ENCODE measurements around the gene CFAP20.
"Not testable (repeated sequence)": the region's sequence is repeated elsewhere in the genome, so short reads cannot be mapped to it uniquely, and the experiment has no call there.

CFAP20 gene

GRCh38 chr16:58096249-58096648 is 32.9 kb downstream of the CFAP20 start:
- DNase-seq (ENCODE audit: low spot score): no peak

- not testable (repeated sequence) for DNase-seq (ENCODE audit: low spot score)
These were observed 33.6 kb downstream of the CFAP20 start for GRCh38 chr16:58095575-58095960.

GRCh38 chr16:58094791-58095574 is 34.2 kb downstream of the CFAP20 start:
- no peak for DNase-seq (ENCODE audit: low spot score)

GRCh38 chr16:58094026-58094425 is 35.2 kb downstream of the CFAP20 start:
- DNase-seq (ENCODE audit: low spot score): no peak

GRCh38 chr16:58090396-58090795 is 38.8 kb downstream of the CFAP20 start:
- DNase-seq (ENCODE audit: low spot score): not testable (repeated sequence)

GRCh38 chr16:58088091-58088490 is 41.1 kb downstream of the CFAP20 start:
- DNase-seq (ENCODE audit: low spot score): no peak

- no peak for DNase-seq (ENCODE audit: low spot score)
These were observed 41.8 kb downstream of the CFAP20 start for GRCh38 chr16:58087209-58087913.

- no peak for DNase-seq (ENCODE audit: low spot score)
These were observed 42.6 kb downstream of the CFAP20 start for GRCh38 chr16:58086381-58087208.

GRCh38 chr16:58085584-58086251 is 43.5 kb downstream of the CFAP20 start:
- no peak for DNase-seq (ENCODE audit: low spot score)

- DNase-seq (ENCODE audit: low spot score): no peak
These were observed 44.0 kb downstream of the CFAP20 start for GRCh38 chr16:58085171-58085570.

- DNase-seq (ENCODE audit: low spot score): no peak
These were observed 44.5 kb downstream of the CFAP20 start for GRCh38 chr16:58084635-58085034.

GRCh38 chr16:58082381-58082780 is 46.8 kb downstream of the CFAP20 start:
- no peak for DNase-seq (ENCODE audit: low spot score)

- DNase-seq (ENCODE audit: low spot score): not testable (repeated sequence)
These were observed 48.5 kb downstream of the CFAP20 start for GRCh38 chr16:58080657-58081056.

- DNase-seq (ENCODE audit: low spot score): no peak
These were observed 51.4 kb downstream of the CFAP20 start for GRCh38 chr16:58077796-58078195.

- DNase-seq (ENCODE audit: low spot score): no peak
These were observed 52.7 kb downstream of the CFAP20 start for GRCh38 chr16:58076514-58076913.

- no peak for DNase-seq (ENCODE audit: low spot score)
These were observed 54.5 kb downstream of the CFAP20 start for GRCh38 chr16:58074657-58075056.

GRCh38 chr16:58073086-58073485 is 56.1 kb downstream of the CFAP20 start:
- DNase-seq (ENCODE audit: low spot score): not testable (repeated sequence)

- DNase-seq (ENCODE audit: low spot score): not testable (repeated sequence)
These were observed 57.0 kb downstream of the CFAP20 start for GRCh38 chr16:58072134-58072533.

GRCh38 chr16:58070585-58070984 is 58.6 kb downstream of the CFAP20 start:
- DNase-seq (ENCODE audit: low spot score): no peak

Measured in iPS-NIHi11 (cell line).